ENCODE data around the gene SAP30BP. TPM values are rescaled to one million over a fixed set of nuclear protein-coding genes. Genes with fewer than 3 reads are reported as not detected.

The SAP30BP gene
- total RNA-seq, 1 donor from 2014 or later, result 27.4 TPM

DNA sequence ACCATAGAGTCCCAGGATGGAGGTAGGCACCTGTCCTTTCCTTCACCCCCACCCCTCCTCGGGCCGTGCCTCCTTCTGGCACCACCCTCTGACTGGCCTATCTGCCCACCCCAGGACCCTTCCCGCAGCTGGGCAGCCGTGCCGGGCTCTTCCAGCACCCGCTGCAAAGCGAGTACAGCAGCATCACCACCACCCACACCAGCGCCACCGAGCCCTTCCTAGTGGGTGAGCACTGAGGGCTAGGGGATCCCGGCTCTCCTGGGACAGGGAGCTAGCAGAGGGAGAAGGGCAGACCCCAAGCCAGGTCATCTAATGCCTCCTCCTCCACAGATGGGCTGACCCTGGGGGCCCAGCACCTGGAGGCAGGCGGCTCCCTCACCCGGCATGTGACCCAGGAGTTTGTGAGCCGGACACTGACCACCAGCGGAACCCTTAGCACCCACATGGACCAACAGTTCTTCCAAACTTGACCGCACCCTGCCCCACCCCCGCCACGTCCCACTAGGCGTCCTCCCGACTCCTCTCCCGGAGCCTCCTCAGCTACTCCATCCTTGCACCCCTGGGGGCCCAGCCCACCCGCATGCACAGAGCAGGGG, 90.0 kb downstream of the SAP30BP start:
- DNase-seq (ENCODE audit: low spot score), result no peak

Other genes starting within 250 kb of the SAP30BP start
- gene TMEM94, start 210.7 kb upstream of the SAP30BP start, total RNA-seq (ENCODE audit: insufficient read depth, low replicate concordance), result 27.9 TPM
- gene CASKIN2, start 151.8 kb upstream of the SAP30BP start, total RNA-seq (ENCODE audit: insufficient read depth, low replicate concordance), result 12.3 TPM
- 12.3 TPM for gene TSEN54, start 150.8 kb upstream of the SAP30BP start, total RNA-seq (ENCODE audit: insufficient read depth, low replicate concordance)
- 14.7 TPM for gene LLGL2, start 141.6 kb upstream of the SAP30BP start, total RNA-seq (ENCODE audit: insufficient read depth, low replicate concordance)
- gene MYO15B, start 79.5 kb upstream of the SAP30BP start, total RNA-seq (ENCODE audit: insufficient read depth, low replicate concordance), result 81.4 TPM
- 8.7 TPM for gene SMIM5, start 33.9 kb upstream of the SAP30BP start, total RNA-seq (ENCODE audit: insufficient read depth, low replicate concordance)
- gene RECQL5, start 184 bp upstream of the SAP30BP start, total RNA-seq (ENCODE audit: insufficient read depth, low replicate concordance), result 18.3 TPM
- 28.4 TPM for gene ITGB4, start 54.1 kb downstream of the SAP30BP start, total RNA-seq (ENCODE audit: insufficient read depth, low replicate concordance)
- 31.5 TPM for gene GALK1, start 97.9 kb downstream of the SAP30BP start, total RNA-seq (ENCODE audit: insufficient read depth, low replicate concordance)
- 7.5 TPM for gene UNK, start 117.5 kb downstream of the SAP30BP start, total RNA-seq (ENCODE audit: insufficient read depth, low replicate concordance)
- 8.9 TPM for gene UNC13D, start 177.1 kb downstream of the SAP30BP start, total RNA-seq (ENCODE audit: insufficient read depth, low replicate concordance)
- gene WBP2, start 188.0 kb downstream of the SAP30BP start, total RNA-seq (ENCODE audit: insufficient read depth, low replicate concordance), result 13.7 TPM
- gene TRIM47, start 211.2 kb downstream of the SAP30BP start, total RNA-seq (ENCODE audit: insufficient read depth, low replicate concordance), result 18.8 TPM
- gene TRIM65, start 229.6 kb downstream of the SAP30BP start, total RNA-seq (ENCODE audit: insufficient read depth, low replicate concordance), result 13.0 TPM
- 34.2 TPM for gene MRPL38, start 237.5 kb downstream of the SAP30BP start, total RNA-seq (ENCODE audit: insufficient read depth, low replicate concordance)